MCF 10A (cell line): ENCODE measurements around the gene MTERF1. TPM values are rescaled to one million over a fixed set of nuclear protein-coding genes. Genes with fewer than 3 reads are reported as not detected.
A peak's percentile ranks its signal among the peaks of the same experiment; 100 is the strongest.

ENCODE experiments used
- Bru-seq: library from RNA; stranded (reverse); fragments of 400-500 nt; gene quantifications from one replicate; lab custom pipeline; 2021; lab: Mats Ljungman, UMichigan
- BruChase-seq, 2 experiments: library from RNA; stranded (reverse); fragments of 400-500 nt; gene quantifications; one replicate each; lab custom pipeline; 2021; lab: Mats Ljungman, UMichigan
- BruUV-seq: library from RNA; stranded (reverse); fragments of 400-500 nt; replicated peaks from 2 replicates; lab custom pipeline; 2021; lab: Mats Ljungman, UMichigan
- CTCF ChIA-PET: fragments of 300-600 bp; sonication (Branson Sonifier 250); formaldehyde crosslinking; extraction: SDS; loops from one replicate; lab custom pipeline; 2021; ENCODE audit warnings: antibody characterized with exemption, inconsistent platforms; lab: Yijun Ruan, JAX
- POLR2A ChIA-PET: fragments of 300-600, 350-650 bp; sonication (Branson Sonifier 250); formaldehyde crosslinking; extraction: SDS; loops from one replicate; lab custom pipeline; 2020; ENCODE audit warnings: antibody characterized with exemption, inconsistent platforms; lab: Yijun Ruan, JAX
- DNase-seq: peaks from one replicate; pipeline ENCODE4 v3.0.0-alpha.2; 2018; ENCODE audit not compliant: unreplicated experiment
- H3K27ac Mint-ChIP-seq: one replicate; pipeline ENCODE4 v1.8.0; 2022; ENCODE audit warnings: mild to moderate bottlenecking, low read depth, mixed read lengths; ENCODE audit not compliant: unreplicated experiment
- H3K27me3 Mint-ChIP-seq: one replicate; pipeline ENCODE4 v1.8.0; 2022; ENCODE audit warnings: mixed read lengths; ENCODE audit not compliant: insufficient read depth, unreplicated experiment
- H3K36me3 Mint-ChIP-seq: one replicate; pipeline ENCODE4 v1.8.0; 2022; ENCODE audit warnings: mild to moderate bottlenecking, moderate library complexity, mixed read lengths; ENCODE audit not compliant: insufficient read depth, unreplicated experiment
- H3K4me1 Mint-ChIP-seq: one replicate; pipeline ENCODE4 v1.8.0; 2022; ENCODE audit warnings: mixed read lengths; ENCODE audit not compliant: insufficient read depth, unreplicated experiment
- H3K4me3 Mint-ChIP-seq: one replicate; pipeline ENCODE4 v1.8.0; 2022; ENCODE audit warnings: mild to moderate bottlenecking, moderate library complexity, mixed read lengths; ENCODE audit not compliant: unreplicated experiment
- H3K9me3 Mint-ChIP-seq: one replicate; pipeline ENCODE4 v1.8.0; 2022; ENCODE audit warnings: mixed read lengths; ENCODE audit not compliant: unreplicated experiment
- CTCF ChIP-seq: fragments of 200-600 bp; IDR thresholded peaks from one replicate; pipeline ENCODE4 v1.8.0; 2022; ENCODE audit warnings: antibody characterized with exemption, mild to moderate bottlenecking; ENCODE audit not compliant: unreplicated experiment
- intact Hi-C: fragments of 100-400 bp; cut with micrococcal nuclease; formaldehyde crosslinking; loops from 2 replicates; pipeline ENCODE4 v1.14.1; 2022
- long read RNA-seq: library from polyadenylated mRNA; stranded (forward); transcript quantifications from one replicate; pipeline ENCODE4 v2.0.0, GENCODE V29; 2022
- total RNA-seq: library from RNA; stranded (reverse); gene quantifications from 2 replicates; pipeline ENCODE4 v1.2.3, GENCODE V29; 2022

The MTERF1 gene
- 12.9 and 17.6 TPM in 2 replicates for total RNA-seq
- percentile 91 among the genes with signal in this experiment for Bru-seq, nascent RNA
- BruChase-seq, experiment 1, labeled RNA remaining after a 6-hour chase = percentile 89 among the genes with signal in this experiment
- percentile 96 among the genes with signal in this experiment for BruChase-seq, experiment 2, labeled RNA remaining after a 2-hour chase
- long read RNA-seq, transcript MTERF1-201 (3 exons, 1,997 nt) = major isoform, 21 of 42 reads
- long read RNA-seq, partial matches to known transcripts = 1 of 42 reads
- long read RNA-seq, other reads (novel, unspliced or antisense) = 9 of 42 reads

- Mint-ChIP-seq H3K27ac (peak within 1 kb of the TSS; percentile 98), H3K4me3 (peak within 1 kb of the TSS; percentile 97), H3K27me3 (no peaks in the 10 kb centered on the region), H3K9me3 (no peaks in the 10 kb centered on the region), H3K36me3 (peaks cover 27% of the 10 kb centered on the region), H3K4me1 (peaks cover 33% of the 10 kb centered on the region)
- POLR2A ChIA-PET = interaction anchor here (0.5 to 3.9 kb wide), 19 partner anchors 10 to 617 kb away, joined by 3 to 46 read pairs (median 4); partner anchors contain the start of genes AKAP9, CYP51A1 and GATAD1
- intact Hi-C loops = loop anchor here (1.0 to 10.0 kb wide), 7 partner anchors 60 to 582 kb away; partner anchors contain the start of genes AKAP9, ANKIB1, CYP51A1 and GATAD1
- peak; percentile 94 for TF ChIP-seq CTCF
- no TSS peak for BruUV-seq
- CTCF ChIA-PET = interaction anchor here (0.6 to 12.5 kb wide), 40 partner anchors 10 to 610 kb away, joined by 3 to 276 read pairs (median 4); partner anchors contain the start of genes AKAP9 and GATAD1
- DNase-seq = peak; percentile 93
Measured at GRCh38 chr7:91880413-91881241, at the start of gene MTERF1. TSS of gene MTERF1 (minus strand) at chr7:91880702. CDS start at chr7:91880083, 619 bp downstream.

- H3K9me3 Mint-ChIP-seq = no peaks in the 10 kb centered on the region
- H3K36me3 Mint-ChIP-seq = no peaks in the 10 kb centered on the region
- H3K4me1 Mint-ChIP-seq = no peaks in the 10 kb centered on the region
- no peak overlapping the region for H3K27ac Mint-ChIP-seq
- intact Hi-C loops = no loop called here
- peak; percentile 20 for DNase-seq
- ChIA-PET CTCF (no interaction called here), POLR2A (interaction anchor here (1.0 kb wide), 1 partner anchor 12 kb away, joined by 4 read pairs; no protein-coding TSS in a partner anchor)
- no TSS peak for BruUV-seq
- no peak for TF ChIP-seq CTCF
- peaks cover 37% of the 10 kb centered on the region for H3K27me3 Mint-ChIP-seq
- no peak overlapping the region for H3K4me3 Mint-ChIP-seq
Measured at GRCh38 chr7:91929463-91929862, 49.0 kb upstream of the MTERF1 start.

- Mint-ChIP-seq H3K27me3 (peaks cover 39% of the 10 kb centered on the region), H3K9me3 (no peaks in the 10 kb centered on the region), H3K4me1 (no peaks in the 10 kb centered on the region), H3K27ac (no peak overlapping the region), H3K4me3 (no peak overlapping the region), H3K36me3 (no peaks in the 10 kb centered on the region)
- no TSS peak for BruUV-seq
- POLR2A ChIA-PET = interaction anchor here (1.2 kb wide), 1 partner anchor 12 kb away, joined by 4 read pairs; no protein-coding TSS in a partner anchor
- no peak for DNase-seq
- CTCF ChIA-PET = interaction anchor here (0.6 kb wide), 1 partner anchor 13 kb away, joined by 5 read pairs; no protein-coding TSS in a partner anchor
- TF ChIP-seq CTCF = no peak
- intact Hi-C loops = no loop called here
Measured at GRCh38 chr7:91927912-91928311, 47.4 kb upstream of the MTERF1 start.
